ENCODE data around the gene APBA1.

The APBA1 gene

DNA sequence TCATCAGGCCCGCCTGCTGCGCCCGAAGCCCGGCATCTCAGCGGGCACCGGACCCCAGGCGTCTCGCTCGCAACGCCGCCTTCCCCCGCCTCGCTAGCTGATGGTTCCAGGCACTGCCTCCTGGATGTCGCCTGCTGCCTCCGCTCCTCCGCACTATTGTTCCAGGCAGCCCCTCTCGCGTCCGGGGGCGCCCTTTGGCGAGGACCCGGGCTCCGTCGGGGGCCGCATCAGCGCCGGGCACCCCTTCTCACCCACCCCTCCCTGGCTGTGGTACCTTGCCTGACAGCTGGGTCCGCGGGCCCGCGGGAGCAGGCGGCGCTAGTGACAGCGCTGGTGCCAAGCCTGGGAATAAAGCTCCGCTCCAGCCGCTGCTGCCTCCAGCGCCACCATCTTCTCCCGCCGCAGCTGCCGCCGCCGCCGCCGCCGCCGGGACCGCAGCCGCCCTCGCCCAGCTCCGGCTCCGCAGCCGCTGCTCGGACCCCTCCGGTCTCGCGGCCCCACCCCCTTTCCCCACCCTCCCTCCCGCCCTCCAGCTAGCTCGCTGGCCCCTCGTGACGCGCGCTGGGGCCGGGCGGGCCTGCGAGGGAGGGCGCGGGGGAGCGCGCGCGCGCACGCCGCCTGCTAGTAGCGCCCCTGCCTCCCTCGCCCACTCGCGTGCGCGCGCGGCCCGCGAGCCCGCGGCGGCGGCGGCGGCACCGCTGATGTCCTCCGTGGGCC, at the start of gene APBA1:
Gene APBA1 (minus strand): TSS at position 493 of the 717 bp plus-strand sequence.
- in situ Hi-C loops (cut with MboI; ENCODE audit: low sequenced_read_pairs), result no loop called here

DNA sequence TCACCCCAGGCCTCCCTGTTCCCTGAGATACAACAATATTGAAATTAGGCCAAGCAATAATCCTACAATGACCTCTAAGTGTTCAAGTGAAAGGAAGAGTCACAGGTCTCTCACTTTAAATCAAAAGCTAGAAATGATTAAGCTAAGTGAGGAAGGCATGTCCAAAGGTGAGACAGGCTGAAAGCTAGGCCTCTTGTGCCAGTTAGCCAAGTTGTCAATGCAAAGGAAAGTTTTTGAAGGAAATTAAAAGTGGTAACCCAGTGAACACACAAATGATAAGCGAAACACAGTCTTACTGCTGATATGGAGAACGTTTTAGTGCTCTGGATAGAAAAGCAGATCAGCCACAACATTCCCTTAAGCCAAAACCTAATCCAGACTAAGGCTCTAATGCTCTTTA, 47.8 kb upstream of the APBA1 start:
- in situ Hi-C loops (cut with MboI; ENCODE audit: low sequenced_read_pairs), result no loop called here

DNA sequence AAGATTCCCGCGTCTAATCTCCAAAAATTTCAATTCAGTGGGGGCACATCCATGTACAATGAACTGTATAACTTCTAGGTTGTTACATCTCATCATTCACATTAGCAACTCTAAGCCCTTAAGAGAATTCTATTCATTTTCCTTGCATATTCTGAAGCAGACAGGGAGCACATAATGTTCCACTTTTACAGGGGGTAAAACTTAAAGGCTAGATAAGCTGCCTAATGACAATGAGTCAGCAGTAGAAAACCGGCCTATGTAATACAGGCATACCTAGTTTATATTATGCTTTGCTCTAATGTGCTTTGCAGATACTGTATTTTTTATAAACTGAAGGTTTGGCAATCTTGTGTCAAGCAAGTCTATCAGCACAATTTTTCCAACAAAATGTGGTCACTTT, 47.2 kb upstream of the APBA1 start:
- in situ Hi-C loops (cut with MboI; ENCODE audit: low sequenced_read_pairs), result no loop called here

DNA sequence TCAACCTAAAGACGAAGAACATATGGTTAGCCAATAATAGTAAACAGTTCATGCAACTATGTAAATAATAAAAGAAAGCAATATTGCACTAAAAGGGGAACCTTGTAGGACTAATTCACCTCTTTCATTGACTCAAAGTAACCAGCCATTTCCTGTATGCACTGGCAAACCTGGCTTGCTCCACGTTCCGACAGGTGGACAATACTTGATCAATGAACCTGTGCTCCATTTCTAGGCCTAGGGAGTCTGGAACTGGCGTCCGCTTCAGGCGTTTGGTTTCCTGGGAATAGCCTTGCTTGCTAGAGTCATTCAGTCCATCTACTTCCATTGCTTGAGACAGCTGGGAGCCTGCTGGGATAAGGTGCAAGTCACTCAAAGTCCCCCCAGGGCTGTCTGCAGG, 46.0 kb upstream of the APBA1 start:
- in situ Hi-C loops (cut with MboI; ENCODE audit: low sequenced_read_pairs), result no loop called here

DNA sequence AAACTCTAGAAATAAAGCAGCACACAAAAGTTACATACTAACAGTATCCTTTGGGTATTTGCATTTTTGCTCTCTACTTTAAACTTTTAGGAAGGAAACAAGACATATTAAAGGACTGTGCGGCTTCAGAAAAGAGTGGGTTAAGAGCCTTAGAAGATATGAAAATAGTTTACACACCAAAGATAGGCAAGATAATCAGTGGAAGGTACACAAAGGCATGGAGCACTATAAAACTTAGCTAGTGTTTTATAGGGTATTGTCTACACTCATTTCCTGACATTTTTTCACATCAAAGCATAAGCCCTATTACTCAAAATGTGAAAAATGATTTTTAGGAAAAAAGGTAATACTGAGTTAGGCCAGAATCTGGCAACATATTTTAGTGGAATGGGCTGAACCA, 43.7 kb upstream of the APBA1 start:
- in situ Hi-C loops (cut with MboI; ENCODE audit: low sequenced_read_pairs), result no loop called here

DNA sequence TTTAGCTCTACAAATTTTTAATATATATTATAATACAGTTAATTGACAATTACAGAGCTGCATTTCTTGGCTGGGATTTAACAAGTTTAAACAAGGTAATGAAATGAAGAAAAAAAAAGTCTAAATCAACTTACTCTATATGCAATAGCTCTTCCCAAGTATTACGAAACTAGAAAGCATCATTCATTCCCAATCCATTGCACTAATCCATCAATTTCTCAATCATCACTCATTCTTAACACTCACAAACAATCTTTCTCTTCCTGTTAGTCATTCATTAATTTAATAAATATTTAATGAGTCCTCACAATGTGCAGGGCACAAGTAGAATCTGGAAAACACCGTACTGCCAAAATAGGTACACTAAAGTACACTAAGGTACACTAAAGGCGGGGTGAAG, 42.9 kb upstream of the APBA1 start:
- in situ Hi-C loops (cut with MboI; ENCODE audit: low sequenced_read_pairs), result no loop called here

DNA sequence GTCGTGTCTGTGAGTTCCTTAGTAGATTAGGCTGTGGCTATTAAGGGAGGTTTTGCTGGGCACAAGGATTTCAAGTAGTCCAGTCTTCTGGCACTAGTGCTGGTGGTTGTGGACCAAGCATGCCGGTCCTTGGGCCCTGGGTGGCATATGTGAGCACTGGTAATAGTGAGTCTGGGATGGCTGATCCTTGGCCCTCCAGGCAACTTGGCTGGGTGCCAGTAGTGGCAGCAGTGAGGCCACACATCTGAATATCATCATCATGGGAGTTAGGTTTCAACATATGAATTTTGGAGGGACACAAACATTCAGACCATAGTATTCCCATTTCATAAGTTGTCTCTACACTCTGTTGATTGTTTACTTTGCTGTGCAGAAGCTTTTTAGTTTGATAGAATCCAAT, 25.3 kb upstream of the APBA1 start:
- in situ Hi-C loops (cut with MboI; ENCODE audit: low sequenced_read_pairs), result no loop called here

DNA sequence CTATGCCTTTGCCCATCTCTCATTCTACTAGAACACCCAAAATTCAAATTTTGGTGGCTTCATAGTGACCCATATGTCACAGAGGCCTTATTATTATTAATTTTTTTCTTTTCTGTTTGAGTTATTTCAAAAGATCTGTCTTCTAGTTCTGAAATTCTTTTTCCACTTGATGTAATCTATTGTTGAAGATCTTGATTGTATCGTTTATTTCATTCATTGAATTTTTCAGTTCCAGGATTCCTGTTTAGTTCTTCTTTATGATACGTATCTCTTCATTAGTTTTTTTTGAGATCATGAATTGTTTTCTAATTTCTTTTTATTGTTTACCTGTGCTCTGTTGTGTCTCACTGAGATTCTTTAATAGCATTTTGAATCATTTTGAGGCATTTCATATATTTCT, 24.6 kb upstream of the APBA1 start:
- in situ Hi-C loops (cut with MboI; ENCODE audit: low sequenced_read_pairs), result no loop called here

DNA sequence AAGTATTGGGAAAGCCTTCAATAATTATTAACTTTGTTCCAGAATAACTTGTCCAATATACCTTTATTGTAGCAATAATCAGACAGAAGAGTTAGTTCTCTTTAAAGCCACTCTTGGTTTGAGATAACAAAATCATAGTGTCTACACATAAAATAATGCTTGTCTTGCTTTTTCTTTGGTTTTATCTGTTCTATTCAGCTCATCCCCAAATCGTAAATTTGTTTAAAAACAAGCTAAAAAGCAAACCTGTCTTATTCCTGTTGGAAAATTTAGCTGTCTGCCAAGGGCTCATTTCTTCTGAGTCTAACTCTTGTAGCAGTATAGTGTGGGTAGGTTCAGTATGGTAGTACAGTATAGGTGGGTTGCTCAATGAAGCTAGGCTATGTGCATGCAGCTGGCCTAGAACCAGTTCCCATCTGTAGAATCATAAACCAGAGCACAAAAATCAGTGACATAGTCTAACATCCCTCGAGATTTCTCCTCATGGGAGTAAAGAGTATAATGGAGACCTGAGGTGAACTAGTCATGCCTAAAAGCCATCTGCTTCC, 17.9 kb upstream of the APBA1 start:
- in situ Hi-C loops (cut with MboI; ENCODE audit: low sequenced_read_pairs), result no loop called here

DNA sequence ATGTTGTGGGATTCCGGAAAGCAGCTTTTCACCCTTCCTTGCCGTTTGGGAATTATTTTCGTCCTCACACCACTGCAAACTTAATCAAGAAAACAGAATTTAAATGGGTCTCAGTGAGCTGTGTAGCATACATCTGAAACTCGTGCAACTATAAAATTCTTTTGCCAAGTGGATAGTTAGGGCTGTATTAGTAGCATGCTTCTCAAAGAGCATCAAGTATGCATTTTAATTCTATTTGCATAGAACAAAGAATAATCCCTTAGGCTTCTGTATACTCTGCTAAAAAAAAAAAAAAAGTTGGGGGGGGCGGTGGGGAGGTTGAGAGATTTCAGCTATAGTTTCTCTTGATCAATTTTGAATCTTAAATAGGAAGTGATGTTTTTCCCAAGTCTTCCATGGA, 11.8 kb upstream of the APBA1 start:
- in situ Hi-C loops (cut with MboI; ENCODE audit: low sequenced_read_pairs), result no loop called here

DNA sequence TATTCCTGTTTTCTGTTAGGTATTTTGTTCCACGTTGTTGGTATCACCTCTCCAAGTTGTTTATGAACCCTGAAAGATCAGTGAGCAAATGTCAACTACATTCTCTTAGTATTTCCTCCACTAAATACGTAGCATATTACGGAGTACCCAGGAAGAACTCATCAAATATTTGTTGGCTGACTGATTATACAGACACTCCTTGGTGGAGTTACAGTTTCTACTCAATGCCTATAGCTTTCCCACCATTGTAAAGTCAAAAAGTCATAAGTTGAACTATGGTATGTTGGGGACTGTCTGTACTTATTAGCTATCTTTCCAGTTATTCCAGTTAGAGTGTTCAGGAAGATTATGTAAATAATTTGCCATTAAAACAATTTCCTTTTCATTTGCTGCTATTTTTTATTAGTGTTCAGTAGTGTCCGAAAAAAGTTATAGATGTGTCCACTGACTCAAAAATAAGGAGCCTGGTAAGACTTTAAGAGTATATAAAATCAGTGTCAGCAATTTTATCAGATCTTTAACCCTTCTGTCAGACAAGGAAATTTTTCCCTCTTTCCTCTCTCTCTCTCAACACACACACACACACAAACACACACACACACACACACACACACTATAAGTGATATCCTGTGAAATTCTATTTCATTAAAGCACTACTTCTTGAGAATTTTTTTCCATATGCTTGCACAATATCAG, 6.8 kb upstream of the APBA1 start:
- in situ Hi-C loops (cut with MboI; ENCODE audit: low sequenced_read_pairs), result no loop called here

DNA sequence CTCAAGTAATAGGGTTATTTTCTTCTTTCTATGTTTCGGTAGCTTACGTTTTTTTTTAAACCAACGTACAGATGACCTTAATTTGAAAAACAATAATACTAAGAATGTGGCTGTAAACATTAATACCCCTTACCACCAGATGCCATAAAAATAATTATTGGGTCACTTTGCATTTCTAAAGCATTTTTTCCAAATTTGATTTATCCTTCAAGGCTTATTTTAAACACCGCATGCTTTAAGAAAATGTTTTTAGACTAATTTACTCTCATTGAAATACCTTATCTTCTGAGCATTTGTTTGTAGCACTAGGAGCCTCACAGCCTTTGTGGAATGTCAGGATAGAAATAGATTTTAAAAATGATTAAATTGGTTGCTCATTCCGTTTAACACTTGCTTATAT, 5.8 kb upstream of the APBA1 start:
- in situ Hi-C loops (cut with MboI; ENCODE audit: low sequenced_read_pairs), result no loop called here

DNA sequence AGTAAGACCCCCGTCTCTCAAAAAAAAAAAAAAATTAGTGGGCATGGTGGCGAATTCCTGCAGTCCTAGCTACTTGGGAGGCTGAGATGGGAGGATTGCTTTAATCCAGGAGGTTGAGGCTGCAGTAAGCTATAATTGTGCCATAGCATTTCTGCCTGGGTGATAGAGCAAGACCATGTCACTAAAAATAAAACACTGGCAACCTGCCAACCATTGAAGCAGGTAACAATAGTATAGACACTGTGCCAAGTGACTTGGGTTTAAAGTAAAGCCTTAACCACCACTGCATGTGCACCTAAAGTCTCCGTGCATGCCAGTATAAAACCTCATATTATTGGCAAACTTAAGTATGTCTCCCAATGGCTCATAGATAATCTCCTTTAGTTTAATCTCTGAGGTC, 3.4 kb upstream of the APBA1 start:
- in situ Hi-C loops (cut with MboI; ENCODE audit: low sequenced_read_pairs), result no loop called here

DNA sequence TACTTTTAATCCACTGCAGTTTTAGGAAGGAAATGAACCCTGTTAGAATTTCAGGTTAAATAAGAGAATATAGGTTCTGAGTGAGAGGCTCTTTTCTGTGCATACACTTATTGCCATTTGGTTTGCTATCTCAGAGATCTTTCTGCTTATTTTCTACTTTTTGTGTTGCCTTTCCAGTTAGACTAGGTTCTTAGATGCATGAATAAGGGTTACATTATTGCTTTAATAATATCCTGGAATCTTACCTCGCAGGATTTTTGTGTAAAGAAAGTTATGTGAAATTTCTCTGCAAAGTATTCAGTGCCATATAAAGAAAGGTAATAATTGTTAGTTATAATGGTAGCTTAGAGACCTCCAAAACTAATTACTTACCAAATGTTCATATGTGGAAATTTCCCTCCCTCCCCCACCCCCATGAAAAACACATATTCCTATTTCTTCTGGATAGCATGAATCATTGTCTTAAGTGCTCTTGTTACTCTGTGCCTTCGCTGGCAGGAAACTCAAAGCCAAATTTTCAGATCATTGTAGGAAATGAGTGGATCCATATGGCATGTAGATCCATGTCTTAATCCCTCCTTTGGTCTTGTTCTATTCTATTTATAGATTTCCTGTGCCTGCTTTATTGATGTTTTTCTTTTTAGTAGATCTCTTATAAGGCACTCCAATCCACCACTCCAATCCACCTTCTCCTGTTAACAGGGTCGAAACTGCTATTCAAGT, 2.7 kb upstream of the APBA1 start:
- in situ Hi-C loops (cut with MboI; ENCODE audit: low sequenced_read_pairs), result no loop called here

DNA sequence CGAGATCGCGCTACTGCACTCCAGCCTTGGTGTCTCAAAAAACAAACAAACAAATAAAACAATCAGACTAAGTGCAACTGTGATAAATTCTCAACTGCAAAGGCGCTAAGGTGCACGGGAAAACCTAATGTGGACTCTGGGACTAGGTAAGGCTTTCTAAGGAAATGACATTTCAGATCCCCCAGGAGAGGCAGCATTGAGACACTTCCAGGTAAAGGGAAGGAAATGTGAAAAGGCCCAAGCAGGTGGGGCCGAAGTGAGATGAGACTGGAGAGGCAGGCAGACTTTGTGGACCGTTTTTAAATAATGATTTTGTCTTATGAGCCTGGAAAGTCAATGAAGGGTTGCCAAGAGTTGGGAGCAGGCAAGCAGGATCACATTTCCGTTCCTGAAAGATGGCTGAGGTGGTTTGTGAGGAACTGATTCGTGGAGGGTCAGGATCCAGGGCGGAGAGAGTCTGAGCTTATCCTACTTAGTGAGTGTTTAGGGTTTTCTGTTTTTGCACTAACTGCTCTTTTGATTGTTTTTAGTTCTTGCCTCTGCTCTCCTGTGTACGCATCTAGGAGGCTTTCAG, 2.0 kb upstream of the APBA1 start:
- in situ Hi-C loops (cut with MboI; ENCODE audit: low sequenced_read_pairs), result no loop called here

DNA sequence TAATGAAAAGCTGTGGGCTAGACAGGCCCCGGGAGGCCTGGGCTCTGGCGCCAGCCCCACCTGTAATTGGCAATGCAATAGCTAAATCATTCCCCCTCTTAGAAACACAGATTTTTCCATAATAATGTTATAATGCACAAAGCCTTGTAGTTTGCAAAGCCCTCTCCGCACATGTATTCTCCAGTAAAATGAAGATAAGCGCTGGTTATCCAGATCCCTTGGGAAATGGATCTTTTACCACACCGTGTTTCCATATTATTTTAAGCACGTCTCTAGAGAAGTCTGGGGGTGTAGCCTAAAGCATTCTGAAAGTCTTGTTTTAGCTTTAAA, 1.1 kb upstream of the APBA1 start:
- in situ Hi-C loops (cut with MboI; ENCODE audit: low sequenced_read_pairs), result no loop called here

DNA sequence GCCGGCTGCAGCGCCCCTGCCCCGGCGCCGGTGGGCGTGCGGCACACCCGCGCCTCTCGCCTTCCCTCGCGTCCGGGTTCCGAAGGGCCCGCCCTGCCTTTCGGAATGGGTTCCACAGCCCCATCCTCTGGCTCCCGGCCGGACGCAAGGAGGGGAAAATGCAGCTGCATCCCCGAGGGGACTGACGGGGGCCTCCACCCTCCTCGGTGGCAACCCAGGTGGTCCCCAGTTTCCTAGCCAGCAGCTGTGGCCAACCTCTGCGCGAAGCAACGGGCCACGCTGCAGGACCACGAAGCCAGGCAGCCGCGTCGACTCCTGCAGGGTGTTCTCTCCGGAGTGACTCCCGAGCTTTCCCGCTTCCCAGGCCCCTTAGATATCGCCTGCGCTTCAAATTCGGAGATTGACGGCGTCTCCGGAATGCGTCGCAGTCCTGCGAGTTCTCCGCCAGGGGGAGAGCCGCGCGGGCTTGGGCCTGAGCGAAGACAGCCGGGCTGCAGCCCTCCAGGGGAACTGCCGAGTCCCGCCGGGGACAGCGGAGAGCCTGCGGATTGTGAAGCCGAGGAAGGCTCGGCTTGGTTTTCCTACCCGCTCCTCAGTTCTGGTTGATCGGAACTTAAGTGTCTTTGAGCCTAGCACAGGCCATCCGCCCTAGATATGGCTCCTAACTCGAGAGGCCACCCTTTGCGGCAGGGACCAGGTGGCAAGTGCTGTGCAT, 582 bp upstream of the APBA1 start:
- in situ Hi-C loops (cut with MboI; ENCODE audit: low sequenced_read_pairs), result no loop called here

DNA sequence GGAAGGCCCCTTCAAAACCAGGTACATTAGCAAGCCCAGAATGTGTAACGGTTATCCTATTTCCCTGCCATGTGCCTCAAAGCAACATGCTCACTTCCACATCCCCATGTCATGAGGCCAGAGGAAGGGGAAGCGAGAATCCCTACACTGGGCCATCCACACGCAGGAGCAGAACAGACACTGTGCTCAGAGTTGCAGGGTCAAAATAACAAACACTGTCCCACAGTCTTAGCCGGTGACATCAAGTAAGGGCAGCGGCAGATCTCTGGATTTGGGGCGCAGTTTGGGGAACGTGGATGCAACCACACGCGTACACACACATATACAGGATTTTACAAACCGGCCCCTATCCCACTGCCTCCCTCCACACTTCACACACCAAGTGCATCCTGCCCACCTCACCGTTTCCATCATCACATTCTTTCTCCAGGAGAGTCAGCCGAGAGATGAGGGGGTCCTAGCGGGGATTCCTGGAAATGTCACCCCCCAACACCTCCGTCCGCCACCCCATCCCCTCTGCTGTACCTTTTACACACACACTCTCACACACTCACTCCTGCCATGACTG, 776 bp downstream of the APBA1 start:
- in situ Hi-C loops (cut with MboI; ENCODE audit: low sequenced_read_pairs), result no loop called here

DNA sequence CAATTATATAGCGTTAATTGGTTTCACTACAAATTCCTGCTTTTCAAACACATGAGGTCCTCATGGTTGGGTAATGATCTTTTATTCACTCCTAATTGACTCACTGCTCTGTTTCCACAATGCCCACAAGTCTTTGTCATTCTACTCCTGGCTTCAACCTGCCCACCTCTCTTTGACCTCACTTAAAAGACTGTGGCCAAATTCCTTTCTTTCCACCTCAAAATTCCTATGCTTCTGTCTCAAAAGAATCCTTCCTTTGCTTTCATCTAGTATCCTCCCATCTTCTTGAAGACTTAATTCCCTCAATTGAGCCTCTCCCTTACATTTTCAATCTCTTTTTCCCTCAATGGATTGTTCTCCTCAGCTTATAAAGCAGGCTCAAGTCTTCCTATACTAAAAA, 4.9 kb downstream of the APBA1 start:
- in situ Hi-C loops (cut with MboI; ENCODE audit: low sequenced_read_pairs), result no loop called here

DNA sequence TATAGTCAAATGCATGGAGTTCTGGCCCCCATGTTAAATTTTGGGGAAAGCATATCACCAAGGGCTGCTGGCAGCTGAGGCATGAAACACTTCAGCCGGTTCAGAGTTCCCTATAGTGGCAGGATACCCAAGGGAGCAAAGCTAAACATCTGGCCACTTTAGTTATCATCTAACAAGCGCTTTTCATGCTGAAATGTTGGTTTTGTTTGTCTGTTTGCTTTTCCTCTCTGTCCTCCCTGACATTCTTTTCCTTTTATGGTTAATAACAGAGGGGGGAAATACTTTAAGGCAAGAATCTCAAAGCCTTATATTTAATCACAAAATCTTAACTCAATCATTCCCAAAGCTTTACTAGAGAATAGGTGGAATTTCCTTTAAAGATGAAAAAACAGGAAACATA, 11.9 kb downstream of the APBA1 start:
- in situ Hi-C loops (cut with MboI; ENCODE audit: low sequenced_read_pairs), result no loop called here

Measured in hTERT RPE-1 (cell line).